ENCODE measurements around the gene OR10AG1.

The OR10AG1 gene

GRCh38 chr11:55969845-55970244, at the start of gene OR10AG1:
Gene OR10AG1 (minus strand): TSS chr11:55969945. CDS start chr11:55969907, 38 bp downstream.
- no peak for DNase-seq

DNA sequence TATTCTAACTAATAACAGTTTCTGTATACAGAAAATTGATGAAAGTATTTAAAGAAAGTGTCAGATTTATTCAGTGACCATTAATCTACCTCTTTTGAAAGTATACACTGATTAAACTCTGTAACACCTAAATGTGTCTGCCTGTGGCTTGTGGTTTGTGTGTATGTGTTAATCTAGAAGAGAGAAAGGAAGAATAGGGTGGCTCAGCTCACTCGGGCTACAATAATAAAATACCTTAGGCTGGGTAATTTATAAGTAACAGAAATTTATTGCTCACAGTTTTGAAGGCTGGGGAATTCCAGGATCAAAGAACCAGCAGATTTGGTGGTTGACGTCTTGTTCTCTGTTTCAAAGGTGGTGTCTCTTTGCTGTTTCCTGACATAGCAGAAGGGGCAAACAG, 44.1 kb upstream of the OR10AG1 start:
- no peak for DNase-seq

DNA sequence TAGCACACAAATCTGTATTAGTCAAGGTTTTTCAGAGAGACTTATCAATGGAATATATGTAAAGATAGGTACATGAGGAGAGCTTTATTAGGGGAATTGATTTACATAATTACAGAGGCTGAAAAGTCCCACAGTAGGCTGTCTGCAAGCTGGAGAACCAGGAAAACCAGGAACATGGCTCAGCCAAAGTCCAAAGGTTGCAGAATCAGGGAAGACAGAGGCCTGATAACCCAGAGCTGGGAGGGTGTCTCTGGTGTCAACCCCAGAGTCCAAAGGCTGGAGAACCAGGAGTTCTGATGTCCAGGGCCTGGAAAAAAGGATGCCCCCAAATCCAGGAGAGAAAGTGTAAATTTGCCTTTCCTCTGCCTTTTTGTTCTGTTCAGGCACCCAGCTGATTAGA, 41.0 kb upstream of the OR10AG1 start:
- DNase-seq: no peak

DNA sequence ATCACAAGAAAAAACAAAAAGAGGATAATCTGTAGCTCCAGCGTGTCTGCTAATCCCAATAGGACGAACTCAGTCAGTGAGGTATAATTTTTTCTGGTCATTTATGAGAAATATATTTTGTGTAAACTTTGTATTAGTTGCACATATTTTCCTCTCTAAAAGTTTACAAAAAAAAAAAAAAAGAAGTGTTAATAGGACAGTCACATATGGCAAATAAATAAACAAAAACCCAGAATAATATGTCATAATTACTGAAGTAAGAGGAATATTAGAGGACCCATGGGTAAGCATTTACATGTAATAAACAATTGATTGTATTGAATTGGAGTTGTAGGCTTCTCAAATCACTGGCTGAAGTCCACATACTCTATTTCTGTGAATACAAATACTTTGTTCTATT, 24.8 kb upstream of the OR10AG1 start, which contains the start of gene OR5F1:
Gene OR5F1 (minus strand): TSS at position 101 of the 400 bp plus-strand sequence. CDS start 0 bp downstream, at position 101.
- no peak for DNase-seq

GRCh38 chr11:55970935-55971334, 1.2 kb upstream of the OR10AG1 start:
- no peak for DNase-seq

- no peak for DNase-seq
These were observed 1.8 kb downstream of the OR10AG1 start for GRCh38 chr11:55967914-55968313.

GRCh38 chr11:55966391-55966790, 3.4 kb downstream of the OR10AG1 start:
- DNase-seq: no peak

DNA sequence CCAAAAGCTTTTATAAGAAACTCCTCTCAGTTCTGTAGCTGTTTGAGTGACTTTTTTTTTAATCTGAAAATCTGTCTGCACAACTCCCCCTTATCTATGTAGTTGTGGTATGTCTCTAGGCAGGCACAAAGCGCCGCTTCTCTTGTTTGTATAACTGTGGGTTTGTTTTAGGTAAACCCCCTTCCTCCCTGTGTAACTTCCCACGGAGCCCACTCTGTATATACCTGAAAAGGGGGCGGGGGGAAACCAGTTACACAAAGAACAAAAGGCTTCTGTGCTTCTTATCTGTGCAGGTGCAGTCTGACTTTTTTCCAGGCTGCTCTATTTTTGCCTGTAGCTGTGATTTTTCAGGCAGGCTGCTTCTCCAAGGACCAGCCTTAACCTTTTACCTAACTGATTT, 13.2 kb downstream of the OR10AG1 start:
- no peak for DNase-seq

DNA sequence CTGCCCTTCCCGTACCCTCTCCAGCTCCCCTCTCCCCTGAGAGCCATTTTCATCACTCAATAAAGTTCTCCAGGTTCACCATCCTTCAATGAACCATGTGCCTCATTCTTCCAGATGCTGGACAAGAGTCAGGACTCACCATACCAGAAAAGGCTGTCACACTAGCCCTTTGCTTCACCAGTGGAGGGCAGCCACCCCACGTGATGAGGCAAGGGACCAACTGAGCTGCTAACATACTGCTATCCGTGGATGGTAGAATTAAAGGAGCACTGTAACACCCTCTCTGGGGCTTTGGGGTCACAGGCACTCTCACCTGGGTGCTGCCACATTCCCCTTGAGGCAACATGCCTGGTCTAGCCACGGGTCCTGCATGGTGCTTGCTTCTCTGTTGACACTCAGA, 20.4 kb downstream of the OR10AG1 start:
- no peak for DNase-seq

GRCh38 chr11:55942785-55943392, 26.9 kb downstream of the OR10AG1 start:
- peak; percentile 27 for DNase-seq

- DNase-seq: no peak
These were observed 33.4 kb downstream of the OR10AG1 start, which contains the start of gene OR5I1 for GRCh38 chr11:55936300-55936699. Gene OR5I1 (minus strand): TSS chr11:55936400. CDS start chr11:55936400, 0 bp downstream.

DNA sequence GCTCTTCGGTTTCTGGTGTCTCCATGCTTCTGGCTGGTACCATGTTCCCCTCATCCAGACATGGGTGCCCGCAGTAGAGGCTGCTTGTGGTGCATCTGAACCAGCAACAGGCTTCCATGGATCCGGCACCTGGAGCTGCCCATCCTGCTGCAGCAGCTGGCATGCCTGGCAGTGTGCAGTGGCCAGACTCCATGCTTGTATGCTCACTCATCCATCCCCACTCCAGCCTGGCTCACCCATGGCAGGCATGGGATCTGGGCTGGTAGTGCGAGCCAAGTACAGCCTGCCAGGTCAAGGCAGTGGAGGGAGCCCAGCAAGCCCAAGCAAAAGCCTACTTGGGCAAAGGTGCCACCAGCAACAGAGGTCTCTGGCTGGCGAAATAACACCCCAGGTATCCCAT, 49.2 kb downstream of the OR10AG1 start:
- DNase-seq: no peak
